MG63 (cell line): Measurements from ENCODE around the gene KCNG2. TPM values are rescaled to one million over a fixed set of nuclear protein-coding genes. Genes with fewer than 3 reads are reported as not detected.
"Not testable (repeated sequence)": the region's sequence is repeated elsewhere in the genome, so short reads cannot be mapped to it uniquely, and the experiment has no call there.

Experiments
- DNase-seq: peaks from one replicate; pipeline ENCODE4 v3.0.0-alpha.2; 2020
- H3K27me3 ChIP-seq: fragments of 250-450 bp; sonication (Bioruptor Pico); 2 replicates; pipeline ENCODE4 v1.5.1; 2020; ENCODE audit warnings: mild to moderate bottlenecking, moderate library complexity
- H3K36me3 ChIP-seq: fragments of 250-450 bp; sonication (Bioruptor Pico); 2 replicates; pipeline ENCODE4 v1.5.1; 2020; ENCODE audit warnings: mild to moderate bottlenecking, moderate library complexity
- H3K4me3 ChIP-seq: fragments of 250-450 bp; sonication (Bioruptor Pico); 2 replicates; pipeline ENCODE4 v1.5.1; 2020; ENCODE audit warnings: mild to moderate bottlenecking, moderate library complexity
- H3K9me3 ChIP-seq: fragments of 250-450 bp; sonication (Bioruptor Pico); 2 replicates; pipeline ENCODE4 v1.5.1; 2020; ENCODE audit warnings: mild to moderate bottlenecking, moderate library complexity
- total RNA-seq: library from RNA; depleted of rRNA; stranded (reverse); fragments of >200 nt; shearing (Covaris generic); gene quantifications from 2 replicates; pipeline ENCODE4 v1.2.3, GENCODE V29; 2014; ENCODE audit warnings: low replicate concordance

Gene KCNG2
- total RNA-seq, 1 experiment from 2014 or later = not detected

- DNase-seq = no peak
- no peak overlapping the region for H3K4me3 ChIP-seq
- no peaks in the 10 kb centered on the region for H3K36me3 ChIP-seq
- H3K27me3 ChIP-seq = no peaks in the 10 kb centered on the region
- H3K9me3 ChIP-seq = no peaks in the 10 kb centered on the region
Observed at GRCh38 chr18:79874553-79875530, 77.1 kb downstream of the KCNG2 start.

- DNase-seq = no peak
- H3K36me3 ChIP-seq = no peaks in the 10 kb centered on the region
- no peaks in the 10 kb centered on the region for H3K27me3 ChIP-seq
- no peaks in the 10 kb centered on the region for H3K9me3 ChIP-seq
- no peak overlapping the region for H3K4me3 ChIP-seq
Observed at GRCh38 chr18:79875531-79875919, 77.8 kb downstream of the KCNG2 start.

GRCh38 chr18:79875931-79876461, 78.3 kb downstream of the KCNG2 start:
- Histone ChIP-seq H3K36me3 (no peaks in the 10 kb centered on the region), H3K4me3 (no peak overlapping the region), H3K27me3 (no peaks in the 10 kb centered on the region), H3K9me3 (no peaks in the 10 kb centered on the region)
- no peak for DNase-seq

- Histone ChIP-seq H3K27me3 (no peaks in the 10 kb centered on the region), H3K36me3 (no peaks in the 10 kb centered on the region), H3K4me3 (no peak overlapping the region), H3K9me3 (no peaks in the 10 kb centered on the region)
- DNase-seq = no peak
Observed at GRCh38 chr18:79876497-79876896, 78.8 kb downstream of the KCNG2 start.

- no peak for DNase-seq
- no peaks in the 10 kb centered on the region for H3K27me3 ChIP-seq
- no peak overlapping the region for H3K4me3 ChIP-seq
- no peaks in the 10 kb centered on the region for H3K36me3 ChIP-seq
- H3K9me3 ChIP-seq = no peaks in the 10 kb centered on the region
Observed at GRCh38 chr18:79877163-79878091, 79.7 kb downstream of the KCNG2 start.

GRCh38 chr18:79878246-79878645, 80.5 kb downstream of the KCNG2 start:
- not testable (repeated sequence) for DNase-seq, H3K36me3 ChIP-seq

GRCh38 chr18:79878741-79879378, 81.1 kb downstream of the KCNG2 start:
- H3K9me3 ChIP-seq = no peaks in the 10 kb centered on the region
- DNase-seq = no peak
- H3K36me3 ChIP-seq = no peaks in the 10 kb centered on the region
- no peak overlapping the region for H3K4me3 ChIP-seq
- H3K27me3 ChIP-seq = no peaks in the 10 kb centered on the region

More at GRCh38 chr18:79878246-79878645, 80.5 kb downstream of the KCNG2 start:
- H3K4me3 ChIP-seq, H3K27me3 ChIP-seq, H3K9me3 ChIP-seq: not testable (repeated sequence)

GRCh38 chr18:79879566-79879965, 81.8 kb downstream of the KCNG2 start:
- no peak for DNase-seq
- no peaks in the 10 kb centered on the region for H3K9me3 ChIP-seq
- H3K36me3 ChIP-seq = no peaks in the 10 kb centered on the region
- no peak overlapping the region for H3K4me3 ChIP-seq
- H3K27me3 ChIP-seq = no peaks in the 10 kb centered on the region

- Histone ChIP-seq H3K27me3 (no peaks in the 10 kb centered on the region), H3K9me3 (no peaks in the 10 kb centered on the region), H3K36me3 (no peaks in the 10 kb centered on the region), H3K4me3 (no peak overlapping the region)
- no peak for DNase-seq
Observed at GRCh38 chr18:79881695-79882094, 84.0 kb downstream of the KCNG2 start.

- H3K36me3 ChIP-seq = no peaks in the 10 kb centered on the region
- no peak for DNase-seq
- H3K9me3 ChIP-seq = no peaks in the 10 kb centered on the region
- no peaks in the 10 kb centered on the region for H3K27me3 ChIP-seq
- H3K4me3 ChIP-seq = no peak overlapping the region
Observed at GRCh38 chr18:79882522-79883241, 84.9 kb downstream of the KCNG2 start.

- DNase-seq = no peak
- H3K9me3 ChIP-seq = 0 out of 2 replicates have a peak, but pooled peaks cover 3% of the 10 kb centered on the region
- no peak overlapping the region for H3K4me3 ChIP-seq
- no peaks in the 10 kb centered on the region for H3K27me3 ChIP-seq
- no peaks in the 10 kb centered on the region for H3K36me3 ChIP-seq
Observed at GRCh38 chr18:79883461-79884293, 85.9 kb downstream of the KCNG2 start.

GRCh38 chr18:79884294-79884962, 86.7 kb downstream of the KCNG2 start:
- Histone ChIP-seq H3K9me3 (peaks cover 9% of the 10 kb centered on the region), H3K4me3 (no peak overlapping the region), H3K27me3 (no peaks in the 10 kb centered on the region), H3K36me3 (no peaks in the 10 kb centered on the region)
- no peak for DNase-seq

- Histone ChIP-seq H3K36me3 (no peaks in the 10 kb centered on the region), H3K4me3 (no peak overlapping the region), H3K9me3 (peaks cover 16% of the 10 kb centered on the region), H3K27me3 (no peaks in the 10 kb centered on the region)
- no peak for DNase-seq
Observed at GRCh38 chr18:79884963-79885728, 87.4 kb downstream of the KCNG2 start.
